Subcutaneous abdominal adipose tissue (tissue), 5 donors: Measurements from ENCODE around the gene CDC37.
"Not testable (repeated sequence)": the region's sequence is repeated elsewhere in the genome, so short reads cannot be mapped to it uniquely, and the experiment has no call there.

ENCODE experiments used
- H3K27ac ChIP-seq: one replicate; pipeline ENCODE4 v1.7.0; 2013; ENCODE audit warnings: low read depth, mild to moderate bottlenecking, inconsistent platforms, low read length, moderate library complexity
- H3K27me3 ChIP-seq, 5 donors: one replicate each; pipeline ENCODE4 v1.7.0; 2013; ENCODE audit warnings: low read length in 5 of 5, inconsistent platforms in 1 of 5; ENCODE audit not compliant: control insufficient read depth in 5 of 5, insufficient read depth in 4 of 5
- H3K36me3 ChIP-seq, 5 donors: one replicate each; pipeline ENCODE4 v1.7.0; 2013; ENCODE audit warnings: low read length in 5 of 5; ENCODE audit not compliant: control insufficient read depth in 5 of 5, insufficient read depth in 5 of 5
- H3K4me1 ChIP-seq, 5 donors: one replicate each; pipeline ENCODE4 v1.7.0; 2013; ENCODE audit warnings: low read length in 5 of 5, mild to moderate bottlenecking in 3 of 5, moderate library complexity in 1 of 5; ENCODE audit not compliant: control insufficient read depth in 5 of 5, insufficient read depth in 5 of 5
- H3K4me3 ChIP-seq, 5 donors: one replicate each; pipeline ENCODE4 v1.7.0; 2013; ENCODE audit warnings: low read length in 5 of 5, low read depth in 1 of 5
- H3K9ac ChIP-seq, 5 donors: one replicate each; pipeline ENCODE4 v1.7.0; 2013; ENCODE audit warnings: low read length in 5 of 5, mild to moderate bottlenecking in 4 of 5, moderate library complexity in 3 of 5
- H3K9me3 ChIP-seq, 5 donors: one replicate each; pipeline ENCODE4 v1.7.0; 2013; ENCODE audit warnings: low read length in 5 of 5; ENCODE audit not compliant: control insufficient read depth in 5 of 5
- donor health status: healthy.
- donor health status: healthy.
- donor health status: healthy.
- donor health status: healthy.
- donor health status: healthy.

Gene CDC37

GRCh38 chr19:10395436-10395835 lies 7.9 kb downstream of the CDC37 start:
- Histone ChIP-seq H3K27me3 (no peaks in the 10 kb centered on the region), H3K9ac (no peak overlapping the region), H3K9me3 (no peaks in the 10 kb centered on the region), H3K36me3 (peaks cover 0 to 68% (median 48%) of the 10 kb centered on the region in 5 donors), H3K27ac (no peak overlapping the region), H3K4me3 (no peak overlapping the region), H3K4me1 (peaks cover 0 to 28% (median 6%) of the 10 kb centered on the region in 5 donors)

- peaks cover 0 to 68% (median 48%) of the 10 kb centered on the region in 5 donors for H3K36me3 ChIP-seq
- H3K4me1 ChIP-seq = peaks cover 0 to 23% (median 6%) of the 10 kb centered on the region in 5 donors
- no peak overlapping the region for H3K4me3 ChIP-seq
- no peak overlapping the region for H3K27ac ChIP-seq
- no peaks in the 10 kb centered on the region for H3K9me3 ChIP-seq
- no peak overlapping the region for H3K9ac ChIP-seq
- H3K27me3 ChIP-seq = no peaks in the 10 kb centered on the region
Measured at GRCh38 chr19:10395003-10395402, 8.3 kb downstream of the CDC37 start.

- Histone ChIP-seq H3K27me3 (no peaks in the 10 kb centered on the region), H3K9me3 (no peaks in the 10 kb centered on the region), H3K9ac (no peak overlapping the region), H3K4me3 (no peak overlapping the region), H3K36me3 (peaks cover 0 to 65% (median 43%) of the 10 kb centered on the region in 5 donors), H3K27ac (no peak overlapping the region), H3K4me1 (peaks cover 0 to 18% (median 5%) of the 10 kb centered on the region in 5 donors)
Measured at GRCh38 chr19:10393137-10393536, 10.2 kb downstream of the CDC37 start.

GRCh38 chr19:10392120-10392519 lies 11.2 kb downstream of the CDC37 start:
- H3K9me3 ChIP-seq = no peaks in the 10 kb centered on the region
- H3K27ac ChIP-seq = no peak overlapping the region
- no peaks in the 10 kb centered on the region for H3K27me3 ChIP-seq
- H3K4me3 ChIP-seq = no peak overlapping the region
- no peak overlapping the region for H3K9ac ChIP-seq
- H3K36me3 ChIP-seq = peaks cover 0 to 60% (median 42%) of the 10 kb centered on the region in 5 donors
- peaks cover 0 to 12% (median 3%) of the 10 kb centered on the region in 5 donors for H3K4me1 ChIP-seq

GRCh38 chr19:10390652-10391286 lies 12.6 kb downstream of the CDC37 start:
- Histone ChIP-seq H3K4me1 (peaks cover 0 to 12% (median 3%) of the 10 kb centered on the region in 5 donors), H3K36me3 (peaks cover 0 to 48% (median 42%) of the 10 kb centered on the region in 5 donors), H3K9me3 (no peaks in the 10 kb centered on the region), H3K4me3 (no peak overlapping the region), H3K9ac (no peak overlapping the region), H3K27ac (no peak overlapping the region), H3K27me3 (no peaks in the 10 kb centered on the region)

- Histone ChIP-seq H3K4me1 (peaks cover 0 to 12% (median 3%) of the 10 kb centered on the region in 5 donors), H3K27ac (no peak overlapping the region), H3K9ac (no peak overlapping the region), H3K4me3 (no peak overlapping the region), H3K27me3 (no peaks in the 10 kb centered on the region), H3K9me3 (no peaks in the 10 kb centered on the region), H3K36me3 (peaks cover 0 to 40% (median 34%) of the 10 kb centered on the region in 5 donors)
Measured at GRCh38 chr19:10389863-10390262, 13.5 kb downstream of the CDC37 start.

GRCh38 chr19:10388957-10389356 lies 14.4 kb downstream of the CDC37 start:
- Histone ChIP-seq H3K9ac (no peak overlapping the region), H3K27ac (no peak overlapping the region), H3K9me3 (no peaks in the 10 kb centered on the region), H3K36me3 (peaks cover 0 to 33% (median 30%) of the 10 kb centered on the region in 5 donors), H3K4me1 (peaks cover 0 to 12% (median 3%) of the 10 kb centered on the region in 5 donors), H3K27me3 (no peaks in the 10 kb centered on the region), H3K4me3 (no peak overlapping the region)

- no peaks in the 10 kb centered on the region for H3K27me3 ChIP-seq
- H3K27ac ChIP-seq = no peak overlapping the region
- H3K4me3 ChIP-seq = no peak overlapping the region
- H3K36me3 ChIP-seq = no peaks in the 10 kb centered on the region
- peaks cover 4 to 28% (median 15%) of the 10 kb centered on the region in 5 donors for H3K4me1 ChIP-seq
- H3K9me3 ChIP-seq = no peaks in the 10 kb centered on the region
- H3K9ac ChIP-seq = no peak overlapping the region
Measured at GRCh38 chr19:10384580-10384979, 18.8 kb downstream of the CDC37 start.

GRCh38 chr19:10383223-10383499 lies 20.2 kb downstream of the CDC37 start:
- H3K9me3 ChIP-seq, H3K36me3 ChIP-seq, H3K27ac ChIP-seq, H3K4me3 ChIP-seq, H3K27me3 ChIP-seq, H3K9ac ChIP-seq: not testable (repeated sequence)
- H3K4me1 ChIP-seq = peaks cover 4 to 23% (median 17%) of the 10 kb centered on the region in 5 donors

GRCh38 chr19:10380313-10381102 lies 22.8 kb downstream of the CDC37 start, which contains the start of gene TYK2:
Gene TYK2 (minus strand): TSS chr19:10380572. CDS start chr19:10378406, 2,166 bp downstream.
- Histone ChIP-seq H3K4me1 (peaks cover 4 to 19% (median 17%) of the 10 kb centered on the region in 5 donors), H3K27ac (peak within 1 kb of the TSS; percentile 82), H3K36me3 (peaks cover 0 to 15% (median 14%) of the 10 kb centered on the region in 5 donors), H3K9ac (peak within 1 kb of the TSS; percentile 73 to 97 (median 88)), H3K4me3 (peak within 1 kb of the TSS; percentile 87 to 96 (median 91)), H3K27me3 (no peaks in the 10 kb centered on the region), H3K9me3 (no peaks in the 10 kb centered on the region)
